Activated B cell treated with CpG ODN at 0.5 μM for 24 hours (primary cell): Measurements from ENCODE around the gene ELAPOR1. TPM values are rescaled to one million over a fixed set of nuclear protein-coding genes. Genes with fewer than 3 reads are reported as not detected.

Experiments
- ATAC-seq: fragments of 200-7000 bp; cut with Tn5 transposase; one replicate; pipeline ENCODE4 v1.10.0; 2021; ENCODE audit warnings: low read depth, mild to moderate bottlenecking, moderate library complexity
- CTCF ChIA-PET: fragments of 350-600 bp; sonication (Branson Sonifier 250); formaldehyde crosslinking; loops from one replicate; lab custom pipeline; 2021; ENCODE audit warnings: antibody characterized with exemption; lab: Charles Lee
- POLR2A ChIA-PET: fragments of 350-600 bp; sonication (Branson Sonifier 250); formaldehyde crosslinking; loops from one replicate; lab custom pipeline; 2021; ENCODE audit warnings: antibody characterized with exemption; lab: Charles Lee
- DNase-seq: peaks from one replicate; pipeline ENCODE4 v3.0.0; 2022
- H3K27ac Mint-ChIP-seq: one replicate; pipeline ENCODE4 v1.8.0; 2020; ENCODE audit warnings: mixed read lengths
- H3K27me3 Mint-ChIP-seq: one replicate; pipeline ENCODE4 v1.8.0; 2021; ENCODE audit warnings: mixed read lengths
- H3K36me3 Mint-ChIP-seq: one replicate; pipeline ENCODE4 v1.8.0; 2021; ENCODE audit warnings: low read depth, mixed read lengths
- H3K4me1 Mint-ChIP-seq: one replicate; pipeline ENCODE4 v1.8.0; 2021; ENCODE audit warnings: mixed read lengths
- H3K4me3 Mint-ChIP-seq: one replicate; pipeline ENCODE4 v1.8.0; 2020; ENCODE audit warnings: mild to moderate bottlenecking, mixed read lengths
- H3K9me3 Mint-ChIP-seq: one replicate; pipeline ENCODE4 v1.8.0; 2020; ENCODE audit warnings: mixed read lengths
- intact Hi-C: fragments of 100-400 bp; cut with micrococcal nuclease; formaldehyde crosslinking; loops from one replicate; pipeline ENCODE4 v1.15.1; 2024
- total RNA-seq: library from RNA; stranded (reverse); gene quantifications from 2 replicates; pipeline ENCODE4 v1.2.3, GENCODE V29; 2022
- TF ChIP-seq, protein P1 (sequence below): fragments of 200-600 bp; IDR thresholded peaks from one replicate; pipeline ENCODE4 v1.8.0; 2022; ENCODE audit warnings: antibody characterized with exemption, mild to moderate bottlenecking

ELAPOR1 gene
- total RNA-seq, 1 donor from 2014 or later = 0.38 TPM

DNA sequence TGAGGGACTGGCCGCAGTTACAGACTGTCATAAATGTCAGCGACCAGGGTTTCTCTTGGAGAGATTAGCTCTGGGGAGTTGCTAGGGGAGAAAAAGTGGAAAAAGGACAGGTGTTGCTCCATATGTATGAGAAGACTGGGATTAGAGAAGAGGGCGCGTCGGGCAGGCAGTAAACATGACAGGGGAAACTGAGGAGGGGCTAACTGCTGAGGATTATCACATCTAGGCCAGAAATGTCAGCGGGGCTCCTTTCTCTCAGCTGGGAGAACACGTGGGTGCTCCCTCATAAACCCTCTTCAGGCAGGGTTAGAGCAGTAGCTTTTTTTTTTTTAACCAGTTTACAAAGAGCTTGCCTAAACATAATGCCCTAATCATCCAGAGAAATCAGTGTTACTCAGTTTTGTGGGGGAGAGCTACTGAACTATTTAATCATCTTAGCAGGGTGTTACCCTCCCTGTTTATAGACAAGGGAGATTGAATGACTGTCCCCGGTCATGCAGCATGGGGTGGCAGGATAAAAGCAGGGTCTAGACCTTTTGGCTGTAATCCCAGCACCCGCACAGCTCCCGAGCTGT lies 35.2 kb downstream of the ELAPOR1 start:
- H3K9me3 Mint-ChIP-seq = no peaks in the 10 kb centered on the region
- H3K36me3 Mint-ChIP-seq = no peaks in the 10 kb centered on the region
- no peak overlapping the region for H3K27ac Mint-ChIP-seq
- TF ChIP-seq, protein P1, sequence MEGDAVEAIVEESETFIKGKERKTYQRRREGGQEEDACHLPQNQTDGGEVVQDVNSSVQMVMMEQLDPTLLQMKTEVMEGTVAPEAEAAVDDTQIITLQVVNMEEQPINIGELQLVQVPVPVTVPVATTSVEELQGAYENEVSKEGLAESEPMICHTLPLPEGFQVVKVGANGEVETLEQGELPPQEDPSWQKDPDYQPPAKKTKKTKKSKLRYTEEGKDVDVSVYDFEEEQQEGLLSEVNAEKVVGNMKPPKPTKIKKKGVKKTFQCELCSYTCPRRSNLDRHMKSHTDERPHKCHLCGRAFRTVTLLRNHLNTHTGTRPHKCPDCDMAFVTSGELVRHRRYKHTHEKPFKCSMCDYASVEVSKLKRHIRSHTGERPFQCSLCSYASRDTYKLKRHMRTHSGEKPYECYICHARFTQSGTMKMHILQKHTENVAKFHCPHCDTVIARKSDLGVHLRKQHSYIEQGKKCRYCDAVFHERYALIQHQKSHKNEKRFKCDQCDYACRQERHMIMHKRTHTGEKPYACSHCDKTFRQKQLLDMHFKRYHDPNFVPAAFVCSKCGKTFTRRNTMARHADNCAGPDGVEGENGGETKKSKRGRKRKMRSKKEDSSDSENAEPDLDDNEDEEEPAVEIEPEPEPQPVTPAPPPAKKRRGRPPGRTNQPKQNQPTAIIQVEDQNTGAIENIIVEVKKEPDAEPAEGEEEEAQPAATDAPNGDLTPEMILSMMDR = no peak
- intact Hi-C loops = no loop called here
- no peaks in the 10 kb centered on the region for H3K27me3 Mint-ChIP-seq
- H3K4me1 Mint-ChIP-seq = peaks cover 5% of the 10 kb centered on the region
- H3K4me3 Mint-ChIP-seq = no peak overlapping the region
- DNase-seq (no peak), ATAC-seq (no peak)
- CTCF ChIA-PET = no interaction called here
- POLR2A ChIA-PET = no interaction called here

DNA sequence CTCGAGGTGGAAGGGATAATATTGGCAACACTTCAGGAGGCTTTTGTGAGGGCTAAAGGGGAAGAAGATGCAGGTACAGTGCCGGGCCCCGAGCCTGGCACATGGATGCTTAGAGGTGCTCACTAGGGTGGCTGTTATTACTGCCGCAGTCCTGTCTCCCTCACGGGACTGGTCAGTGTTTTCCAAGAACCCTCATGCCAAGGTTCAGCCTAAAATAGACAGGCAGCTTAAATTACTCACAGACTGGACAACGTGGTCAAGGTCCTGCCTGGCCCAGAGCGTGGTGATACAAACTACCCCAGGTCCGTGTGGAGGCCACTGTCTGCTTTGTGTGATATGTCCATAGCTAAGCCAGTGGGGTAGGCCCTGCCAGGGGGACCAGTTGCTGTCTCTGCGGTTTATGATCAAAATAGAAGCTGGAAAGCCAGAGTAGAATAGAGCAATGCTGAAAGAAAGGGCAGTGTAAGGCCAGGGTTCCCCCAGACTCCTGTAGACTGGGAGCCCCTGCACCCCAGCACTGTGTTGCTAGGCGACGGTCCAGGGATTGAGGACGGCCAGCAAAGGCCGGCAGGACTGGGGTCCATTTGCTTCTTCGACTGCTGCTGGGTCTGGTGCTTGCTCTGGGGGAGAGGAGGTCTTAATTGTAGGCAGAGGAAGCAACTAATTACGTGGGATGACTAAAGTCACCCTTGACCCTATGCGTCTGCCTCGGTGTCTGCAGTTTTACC lies 36.1 kb downstream of the ELAPOR1 start:
- Mint-ChIP-seq H3K27me3 (no peaks in the 10 kb centered on the region), H3K4me1 (peaks cover 14% of the 10 kb centered on the region), H3K36me3 (no peaks in the 10 kb centered on the region), H3K4me3 (no peak overlapping the region), H3K27ac (no peak overlapping the region), H3K9me3 (no peaks in the 10 kb centered on the region)
- CTCF ChIA-PET = no interaction called here
- DNase-seq (no peak), ATAC-seq (no peak)
- intact Hi-C loops = loop anchor here (5.0 kb wide), 1 partner anchor 42 kb away; no protein-coding TSS in a partner anchor
- TF ChIP-seq, protein P1 = no peak
- POLR2A ChIA-PET = no interaction called here

DNA sequence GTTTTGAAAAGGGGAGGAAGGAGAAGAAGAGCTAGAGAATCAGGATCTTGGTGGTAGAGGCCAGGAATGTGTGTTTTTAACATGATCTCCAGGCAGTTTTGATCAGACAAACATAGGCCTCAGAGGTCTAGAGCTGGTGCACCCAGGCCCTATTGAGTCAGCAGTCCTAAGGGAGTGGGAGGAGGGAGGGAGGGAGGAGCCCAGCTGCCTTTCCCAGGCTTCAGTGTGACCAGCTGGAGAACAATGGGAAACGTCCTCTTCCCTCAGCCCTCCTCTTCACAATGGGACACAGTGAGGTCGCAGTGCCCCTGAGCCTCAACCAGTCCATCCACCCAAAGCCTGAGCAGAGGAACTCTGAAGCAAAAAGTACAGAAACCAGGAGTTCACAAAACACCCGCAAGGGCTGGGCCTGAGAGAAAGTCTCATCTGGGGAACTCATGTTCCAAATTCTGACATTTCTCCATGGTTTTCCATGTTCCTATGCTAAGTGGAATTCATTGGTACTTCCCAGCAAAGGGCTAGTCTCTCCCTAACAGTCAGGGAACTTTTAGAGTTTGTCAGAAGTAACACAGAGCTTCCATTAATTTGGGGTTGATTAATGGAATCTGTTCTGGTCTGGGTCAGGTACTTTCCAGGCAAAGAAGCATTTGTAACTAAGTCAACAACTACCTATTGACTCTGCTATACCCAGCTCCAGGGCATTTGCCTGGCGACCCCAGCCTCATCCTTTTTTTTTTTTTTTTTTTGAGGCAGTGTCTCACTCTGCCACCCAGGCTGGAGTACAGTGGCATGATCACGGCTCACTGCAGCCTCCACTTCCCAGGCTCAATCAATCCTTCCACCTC lies 37.5 kb downstream of the ELAPOR1 start:
- ChIA-PET POLR2A (interaction anchor here (1.1 kb wide), 1 partner anchor 51 kb away, joined by 3 read pairs; no protein-coding TSS in a partner anchor), CTCF (no interaction called here)
- Mint-ChIP-seq H3K4me1 (peaks cover 14% of the 10 kb centered on the region), H3K27me3 (no peaks in the 10 kb centered on the region), H3K36me3 (no peaks in the 10 kb centered on the region), H3K4me3 (no peak overlapping the region), H3K9me3 (no peaks in the 10 kb centered on the region), H3K27ac (no peak overlapping the region)
- DNase-seq (no peak), ATAC-seq (no peak)
- intact Hi-C loops = loop anchor here (5.0 kb wide), 1 partner anchor 41 kb away; no protein-coding TSS in a partner anchor
- TF ChIP-seq, protein P1 = no peak

DNA sequence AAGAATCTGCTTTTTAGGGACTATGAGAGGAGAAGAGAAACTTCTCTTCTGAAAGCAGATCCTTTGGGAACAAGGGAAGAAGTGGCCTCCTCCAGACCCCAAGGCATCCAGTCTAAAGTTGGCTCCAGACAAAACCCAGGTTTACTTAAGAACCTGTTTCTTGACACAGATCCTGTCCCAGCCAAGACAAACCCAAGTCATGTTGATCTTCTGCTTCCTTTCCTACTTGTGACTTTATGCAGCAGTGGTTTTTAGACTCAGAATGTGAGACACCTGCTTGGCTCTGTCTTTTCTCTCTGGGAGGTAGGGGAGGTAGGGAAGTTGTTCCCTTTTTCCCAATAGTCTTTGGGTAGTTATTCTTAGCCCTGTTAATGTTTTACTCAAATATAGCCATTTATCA lies 38.3 kb downstream of the ELAPOR1 start:
- no peak for DNase-seq
- TF ChIP-seq, protein P1 = no peak
- intact Hi-C loops = loop anchor here (5.0 kb wide), 1 partner anchor 40 kb away; no protein-coding TSS in a partner anchor
- no peaks in the 10 kb centered on the region for H3K27me3 Mint-ChIP-seq
- H3K4me1 Mint-ChIP-seq = peaks cover 14% of the 10 kb centered on the region
- H3K4me3 Mint-ChIP-seq = no peak overlapping the region
- no peak overlapping the region for H3K27ac Mint-ChIP-seq
- ChIA-PET POLR2A (interaction anchor here (0.7 kb wide), 1 partner anchor 8 kb away, joined by 10 read pairs; no protein-coding TSS in a partner anchor), CTCF (no interaction called here)
- no peaks in the 10 kb centered on the region for H3K36me3 Mint-ChIP-seq
- ATAC-seq = no peak
- no peaks in the 10 kb centered on the region for H3K9me3 Mint-ChIP-seq
